ENCODE measurements around the gene CTU2. TPM values are rescaled to one million over a fixed set of nuclear protein-coding genes. Genes with fewer than 3 reads are reported as not detected.
"Not testable (repeated sequence)": the region's sequence is repeated elsewhere in the genome, so short reads cannot be mapped to it uniquely, and the experiment has no call there.

The CTU2 gene
- total and polyA plus RNA-seq, 2 of the 4 experiments (the other 2 are of a cell fraction) = 12.9 to 18.4 TPM

- H3K14ac ChIP-seq (replicated peaks; ENCODE audit: low read depth, low read length) = no peak overlapping the region
- no peak overlapping the region for H3K56ac ChIP-seq (ENCODE audit: extremely low read depth, insufficient read depth, low read length)
- BruUV-seq (replicated peaks) = no TSS peak
- TF ChIP-seq MAZ (IDR thresholded peaks at IDR 0.05; ENCODE audit: borderline replicate concordance, low read depth, low read length) = no peak
- TF ChIP-seq RCOR1 (IDR thresholded peaks at IDR 0.05; ENCODE audit: insufficient replicate concordance, low read length) = no peak
- TF ChIP-seq CHD1 (IDR thresholded peaks at IDR 0.05; ENCODE audit: low read depth, low read length) = no peak
- no peak for TF ChIP-seq BHLHE40 (IDR thresholded peaks at IDR 0.05; ENCODE audit: low read depth, low read length)
- no peak for TF ChIP-seq RFX5 (IDR thresholded peaks at IDR 0.05; ENCODE audit: low read depth, low read length)
- H2BK15ac ChIP-seq (ENCODE audit: low read depth, low read length) = no peak overlapping the region
- no peak overlapping the region for H3K27ac ChIP-seq (ENCODE audit: insufficient read depth, low read length)
- DNase-seq (no peak), ATAC-seq (ENCODE audit: low read depth) (no peak)
- H3K23ac ChIP-seq (ENCODE audit: low read depth, low read length) = no peak overlapping the region
- peaks cover 2% of the 10 kb centered on the region; the same call in 1 of the 2 replicates for H3K36me3 ChIP-seq (ENCODE audit: control insufficient read depth, insufficient read depth, low read length)
- no peak overlapping the region for H3K4me3 ChIP-seq (ENCODE audit: insufficient read depth, low read depth, low read length)
- ChIA-PET POLR2A (ENCODE audit: unreplicated experiment) (no interaction called here), CTCF (no interaction called here)
- no peak overlapping the region for H4K8ac ChIP-seq (ENCODE audit: low read depth in 2 of 2, low read length in 2 of 2)
- H4K91ac ChIP-seq (ENCODE audit: insufficient read depth, low read depth, low read length) = no peak overlapping the region
- H2AK5ac ChIP-seq (ENCODE audit: low read depth, low read length) = no peak overlapping the region
- no peaks in the 10 kb centered on the region for H3K4me1 ChIP-seq (ENCODE audit: control insufficient read depth, insufficient read depth, low read length)
- intact Hi-C loops (cut with micrococcal nuclease) (no loop called here), in situ Hi-C loops (cut with MboI; ENCODE audit: low sequenced_read_pairs) (no loop called here), dilution Hi-C loops (cut with HindIII; ENCODE audit: low sequenced_read_pairs, unreplicated experiment) (no loop called here)
- no peak overlapping the region for H2AK9ac ChIP-seq (replicated peaks; ENCODE audit: low read depth, low read length, poor library complexity)
- H2BK120ac ChIP-seq (ENCODE audit: low read depth, low read length) = no peak overlapping the region
- H4K20me1 ChIP-seq (ENCODE audit: insufficient read depth, low read length) = no peaks in the 10 kb centered on the region
- H3K4me2 ChIP-seq (ENCODE audit: low read depth, low read length) = no peak overlapping the region
- H3K18ac ChIP-seq (ENCODE audit: low read depth, low read length) = no peak overlapping the region
- H3K79me1 ChIP-seq (ENCODE audit: low read depth in 1 of 2, low read length in 2 of 2) = peaks cover 9 to 10% of the 10 kb centered on the region in 2 experiments
- no peak overlapping the region for H2BK20ac ChIP-seq (ENCODE audit: low read depth, low read length)
- no peaks in the 10 kb centered on the region for H3K9me1 ChIP-seq (ENCODE audit: insufficient read depth, low read length)
- H2AFZ ChIP-seq (replicated peaks; ENCODE audit: low read length, poor library complexity) = no peak overlapping the region
- H2BK5ac ChIP-seq (ENCODE audit: low read depth, low read length, poor library complexity, severe bottlenecking) = no peak overlapping the region
- no peaks in the 10 kb centered on the region for H3K27me3 ChIP-seq (ENCODE audit: control insufficient read depth, insufficient read depth, low read length)
- no peak overlapping the region for H3K4ac ChIP-seq (ENCODE audit: low read depth, low read length)
- H3K9me3 ChIP-seq (ENCODE audit: control insufficient read depth, insufficient read depth, low read length) = no peaks in the 10 kb centered on the region
- H4K5ac ChIP-seq (ENCODE audit: low read depth, low read length) = no peak overlapping the region
- WGBS, 2 experiments (ENCODE audit: extremely low coverage in 2 of 2, insufficient read length in 1 of 2) = no CpG with 5 or more reads among the region's 5 CpGs
- H3K9ac ChIP-seq (ENCODE audit: low read depth, low read length) = no peak overlapping the region
These were observed 38.8 kb upstream of the CTU2 start for GRCh38 chr16:88667461-88667860.

GRCh38 chr16:88669493-88669892, 36.8 kb upstream of the CTU2 start:
- BruUV-seq (replicated peaks); H2BK5ac ChIP-seq (ENCODE audit: low read depth, low read length, poor library complexity, severe bottlenecking); ATAC-seq (ENCODE audit: low read depth); H2AK9ac ChIP-seq (replicated peaks; ENCODE audit: low read depth, low read length, poor library complexity); H3K9me3 ChIP-seq (ENCODE audit: control insufficient read depth, insufficient read depth, low read length); H2AFZ ChIP-seq (replicated peaks; ENCODE audit: low read length, poor library complexity); H3K79me1 ChIP-seq (ENCODE audit: low read depth in 1 of 2, low read length in 2 of 2); H3K4me3 ChIP-seq (ENCODE audit: insufficient read depth, low read depth, low read length); H3K23ac ChIP-seq (ENCODE audit: low read depth, low read length); H2BK120ac ChIP-seq (ENCODE audit: low read depth, low read length); H3K56ac ChIP-seq (ENCODE audit: extremely low read depth, insufficient read depth, low read length); in situ Hi-C loops (cut with MboI; ENCODE audit: low sequenced_read_pairs); H4K5ac ChIP-seq (ENCODE audit: low read depth, low read length); H3K9me1 ChIP-seq (ENCODE audit: insufficient read depth, low read length); intact Hi-C loops (cut with micrococcal nuclease); DNase-seq; CTCF ChIA-PET; H3K4me1 ChIP-seq (ENCODE audit: control insufficient read depth, insufficient read depth, low read length); H2BK20ac ChIP-seq (ENCODE audit: low read depth, low read length); H2BK15ac ChIP-seq (ENCODE audit: low read depth, low read length); H3K27ac ChIP-seq (ENCODE audit: insufficient read depth, low read length); H3K27me3 ChIP-seq (ENCODE audit: control insufficient read depth, insufficient read depth, low read length); H4K91ac ChIP-seq (ENCODE audit: insufficient read depth, low read depth, low read length); H4K20me1 ChIP-seq (ENCODE audit: insufficient read depth, low read length); H3K14ac ChIP-seq (replicated peaks; ENCODE audit: low read depth, low read length); H3K4ac ChIP-seq (ENCODE audit: low read depth, low read length); H4K8ac ChIP-seq (ENCODE audit: low read depth in 2 of 2, low read length in 2 of 2); H3K18ac ChIP-seq (ENCODE audit: low read depth, low read length); H2AK5ac ChIP-seq (ENCODE audit: low read depth, low read length); POLR2A ChIA-PET (ENCODE audit: unreplicated experiment); dilution Hi-C loops (cut with HindIII; ENCODE audit: low sequenced_read_pairs, unreplicated experiment); H3K9ac ChIP-seq (ENCODE audit: low read depth, low read length); H3K4me2 ChIP-seq (ENCODE audit: low read depth, low read length); H3K36me3 ChIP-seq (ENCODE audit: control insufficient read depth, insufficient read depth, low read length): not testable (repeated sequence)
- no CpG with 5 or more reads among the region's 8 CpGs for WGBS, 2 experiments (ENCODE audit: extremely low coverage in 2 of 2, insufficient read length in 1 of 2)

All from IMR-90 (cell line).